Thyroid gland (tissue), 4 donors: ENCODE measurements around the gene CRHBP. TPM values are rescaled to one million over a fixed set of nuclear protein-coding genes. Genes with fewer than 3 reads are reported as not detected.
"Not testable (repeated sequence)": the region's sequence is repeated elsewhere in the genome, so short reads cannot be mapped to it uniquely, and the experiment has no call there.

ENCODE experiments used
- DNase-seq, 2 donors: peaks; one replicate each; pipeline ENCODE4 v3.0.0-alpha.2; 2019
- H3K27ac ChIP-seq, 3 donors: fragments of 200-600 bp; sonication (generic); 1 replicate in 2 of 3; 2 replicates in 1 of 3; pipeline ENCODE4 v1.5.1; 2016 to 2019; ENCODE audit warnings: mild to moderate bottlenecking in 1 of 3, moderate library complexity in 1 of 3
- H3K27me3 ChIP-seq: fragments of 200-600 bp; sonication (generic); one replicate; pipeline ENCODE4 v1.5.1; 2019
- H3K36me3 ChIP-seq, 2 donors: fragments of 200-600 bp; sonication (generic); one replicate each; pipeline ENCODE4 v1.5.1; 2016 to 2019
- H3K4me1 ChIP-seq, 2 donors: fragments of 200-600 bp; sonication (generic); one replicate each; pipeline ENCODE4 v1.5.1; 2017 to 2019
- H3K4me3 ChIP-seq, 3 donors: fragments of 200-600 bp; sonication (generic); replicated peaks in 1 of 3; 1 replicate in 2 of 3; 2 replicates in 1 of 3; pipeline ENCODE4 v1.5.1; 2016; ENCODE audit warnings: mild to moderate bottlenecking in 1 of 3
- H3K9me3 ChIP-seq: fragments of 200-600 bp; sonication (generic); one replicate; pipeline ENCODE4 v1.5.1; 2017
- POLR2A ChIP-seq, 2 donors: fragments of 450-650 bp; IDR thresholded peaks; one replicate each; pipeline ENCODE4 v1.6.1; 2017; ENCODE audit warnings: antibody characterized with exemption in 2 of 2, mild to moderate bottlenecking in 2 of 2, moderate library complexity in 1 of 2
- WGBS, 2 donors: methylation state at CpG; one replicate each; pipeline ENCODE4 v1.1.5; 2017; 5-methylcytosine and 5-hydroxymethylcytosine counted together
- intact Hi-C: fragments of 100-400 bp; cut with DNase I; formaldehyde crosslinking; loops from one replicate; pipeline ENCODE4 v1.15.1; 2023
- total RNA-seq, 4 donors: library from RNA; depleted of rRNA; stranded (reverse); fragments of >200 nt; gene quantifications; one replicate each; pipeline ENCODE4 v1.2.3, GENCODE V29; 2016
- TF ChIP-seq, protein P1 (sequence below), 6 experiments: fragments of 200-600 bp in 3 of 6; fragments of 450-650 bp in 3 of 6; sonication (generic) in 3 of 6; IDR thresholded peaks; one replicate each; pipeline ENCODE4 v1.5.1; 2016 to 2019; ENCODE audit warnings: antibody characterized with exemption in 6 of 6, mild to moderate bottlenecking in 2 of 6, inconsistent platforms in 1 of 6, moderate library complexity in 1 of 6

CRHBP gene
- total RNA-seq, 4 donors from 2014 or later, result 1.3 to 8.7 (median 4.1) TPM

DNA sequence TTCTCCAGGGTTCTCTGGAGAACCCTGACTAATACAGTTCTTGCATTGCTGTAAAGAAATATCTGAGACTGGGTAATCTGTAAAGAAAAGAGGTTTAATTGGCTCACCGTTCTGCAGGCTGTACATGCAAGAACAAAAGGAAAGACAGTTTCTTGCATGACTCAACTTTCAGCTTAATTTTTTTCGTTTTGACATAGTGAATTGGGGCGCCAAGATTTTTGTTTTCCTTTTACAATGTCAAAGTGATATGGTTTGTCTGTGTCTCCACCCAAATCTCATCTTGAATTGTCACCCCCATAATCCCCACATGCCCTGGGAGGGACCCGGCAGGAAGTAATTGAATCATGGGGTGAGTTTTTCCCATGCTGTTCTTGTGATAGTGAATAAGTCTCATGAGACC, 11.8 kb upstream of the CRHBP start:
- Histone ChIP-seq H3K4me3 (no peak overlapping the region), H3K4me1 (peaks cover 0 to 10% of the 10 kb centered on the region in 2 donors), H3K27ac (no peak overlapping the region), H3K9me3 (no peaks in the 10 kb centered on the region), H3K27me3 (no peaks in the 10 kb centered on the region), H3K36me3 (no peaks in the 10 kb centered on the region)
- TF ChIP-seq, protein P1, sequence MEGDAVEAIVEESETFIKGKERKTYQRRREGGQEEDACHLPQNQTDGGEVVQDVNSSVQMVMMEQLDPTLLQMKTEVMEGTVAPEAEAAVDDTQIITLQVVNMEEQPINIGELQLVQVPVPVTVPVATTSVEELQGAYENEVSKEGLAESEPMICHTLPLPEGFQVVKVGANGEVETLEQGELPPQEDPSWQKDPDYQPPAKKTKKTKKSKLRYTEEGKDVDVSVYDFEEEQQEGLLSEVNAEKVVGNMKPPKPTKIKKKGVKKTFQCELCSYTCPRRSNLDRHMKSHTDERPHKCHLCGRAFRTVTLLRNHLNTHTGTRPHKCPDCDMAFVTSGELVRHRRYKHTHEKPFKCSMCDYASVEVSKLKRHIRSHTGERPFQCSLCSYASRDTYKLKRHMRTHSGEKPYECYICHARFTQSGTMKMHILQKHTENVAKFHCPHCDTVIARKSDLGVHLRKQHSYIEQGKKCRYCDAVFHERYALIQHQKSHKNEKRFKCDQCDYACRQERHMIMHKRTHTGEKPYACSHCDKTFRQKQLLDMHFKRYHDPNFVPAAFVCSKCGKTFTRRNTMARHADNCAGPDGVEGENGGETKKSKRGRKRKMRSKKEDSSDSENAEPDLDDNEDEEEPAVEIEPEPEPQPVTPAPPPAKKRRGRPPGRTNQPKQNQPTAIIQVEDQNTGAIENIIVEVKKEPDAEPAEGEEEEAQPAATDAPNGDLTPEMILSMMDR (IDR thresholded peaks at IDR 0.05), result no peak
- TF ChIP-seq POLR2A (IDR thresholded peaks at IDR 0.05), result no peak
- intact Hi-C loops, result no loop called here
- WGBS, 2 donors, result 89 to 95% methylated on average over 4 of the region's 4 CpGs
- DNase-seq, result no peak

DNA sequence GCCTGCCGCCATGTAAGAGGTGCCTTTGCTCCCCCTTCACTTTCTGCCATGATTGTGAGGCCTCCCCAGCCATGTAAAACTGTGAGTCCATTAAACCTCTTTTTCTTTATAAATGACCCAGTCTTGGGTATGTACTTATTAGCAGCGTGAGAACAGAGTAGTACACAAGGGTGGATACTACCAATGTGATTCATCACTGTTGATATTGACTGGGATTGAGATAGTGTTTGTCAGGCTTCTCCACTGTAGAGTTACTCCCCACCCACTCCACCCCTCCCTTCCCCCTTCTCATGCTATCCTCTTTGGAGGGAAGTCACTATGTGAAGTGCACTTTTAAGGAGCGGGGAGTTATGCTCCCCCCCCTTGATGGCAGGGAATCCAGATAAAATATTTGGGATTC, 11.4 kb upstream of the CRHBP start:
- no peaks in the 10 kb centered on the region for H3K9me3 ChIP-seq
- H3K27ac ChIP-seq, result no peak overlapping the region
- peak; percentile 10 to 31 for DNase-seq
- peaks cover 0 to 10% of the 10 kb centered on the region in 2 donors for H3K4me1 ChIP-seq
- no peak overlapping the region for H3K4me3 ChIP-seq
- no peaks in the 10 kb centered on the region for H3K36me3 ChIP-seq
- TF ChIP-seq, protein P1 (IDR thresholded peaks at IDR 0.05), result no peak
- TF ChIP-seq POLR2A (IDR thresholded peaks at IDR 0.05), result no peak
- 85 to 89% methylated on average over 3 of the region's 3 CpGs for WGBS, 2 donors
- intact Hi-C loops, result no loop called here
- H3K27me3 ChIP-seq, result no peaks in the 10 kb centered on the region

DNA sequence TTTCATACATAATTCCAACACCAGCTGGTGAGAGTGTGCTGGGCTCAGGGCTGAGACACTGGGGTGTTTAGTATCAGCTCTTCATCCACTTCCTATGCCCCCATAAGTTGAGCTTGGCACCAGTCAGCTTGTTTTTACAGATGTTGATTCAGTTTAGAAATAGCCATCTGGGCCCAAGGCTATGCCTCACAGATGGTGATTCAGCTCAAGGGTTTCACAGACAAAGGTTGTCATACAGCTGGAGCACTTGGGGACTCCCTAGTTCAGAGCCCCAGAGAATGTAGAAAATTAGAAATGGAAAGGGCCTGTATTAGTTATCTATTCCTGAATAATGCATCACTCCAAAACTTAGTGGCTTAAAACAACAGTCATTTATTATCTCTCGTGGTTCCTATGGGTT, 10.3 kb upstream of the CRHBP start:
- no peak overlapping the region for H3K4me3 ChIP-seq
- H3K27me3 ChIP-seq, result no peaks in the 10 kb centered on the region
- intact Hi-C loops, result no loop called here
- no peak overlapping the region for H3K27ac ChIP-seq
- H3K9me3 ChIP-seq, result no peaks in the 10 kb centered on the region
- WGBS, 2 donors, result 78 to 83% methylated on average over 1 of the region's 1 CpG
- no peak for TF ChIP-seq POLR2A (IDR thresholded peaks at IDR 0.05)
- TF ChIP-seq, protein P1 (IDR thresholded peaks at IDR 0.05), result no peak
- H3K36me3 ChIP-seq, result no peaks in the 10 kb centered on the region
- DNase-seq, result no peak
- peaks cover 0 to 10% of the 10 kb centered on the region in 2 donors for H3K4me1 ChIP-seq

DNA sequence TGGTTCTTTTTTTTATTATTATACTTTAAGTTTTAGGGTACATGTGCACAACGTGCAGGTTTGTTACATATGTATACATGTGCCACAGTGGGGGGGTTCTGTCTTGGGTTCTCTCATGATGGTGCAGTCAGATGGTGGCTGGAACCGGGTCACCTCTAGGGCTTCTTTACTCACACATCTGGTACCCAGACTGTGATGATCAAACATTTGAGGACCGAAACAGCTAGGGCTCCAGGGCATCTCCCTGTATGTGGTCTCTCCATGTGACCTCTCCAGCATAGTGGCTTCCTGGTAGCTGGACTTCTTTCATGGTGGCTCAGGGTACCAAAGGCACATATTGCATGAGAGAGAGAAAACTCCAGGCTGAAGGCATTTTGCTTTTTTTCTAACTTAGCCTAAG, 9.8 kb upstream of the CRHBP start:
- H3K4me3 ChIP-seq, result no peak overlapping the region
- H3K36me3 ChIP-seq, result no peaks in the 10 kb centered on the region
- no peak overlapping the region for H3K27ac ChIP-seq
- no peak for TF ChIP-seq POLR2A (IDR thresholded peaks at IDR 0.05)
- TF ChIP-seq, protein P1 (IDR thresholded peaks at IDR 0.05), result no peak
- no peaks in the 10 kb centered on the region for H3K27me3 ChIP-seq
- intact Hi-C loops, result no loop called here
- 79 to 80% methylated on average over 3 of the region's 3 CpGs for WGBS, 2 donors
- H3K9me3 ChIP-seq, result no peaks in the 10 kb centered on the region
- peaks cover 0 to 10% of the 10 kb centered on the region in 2 donors for H3K4me1 ChIP-seq
- no peak for DNase-seq

DNA sequence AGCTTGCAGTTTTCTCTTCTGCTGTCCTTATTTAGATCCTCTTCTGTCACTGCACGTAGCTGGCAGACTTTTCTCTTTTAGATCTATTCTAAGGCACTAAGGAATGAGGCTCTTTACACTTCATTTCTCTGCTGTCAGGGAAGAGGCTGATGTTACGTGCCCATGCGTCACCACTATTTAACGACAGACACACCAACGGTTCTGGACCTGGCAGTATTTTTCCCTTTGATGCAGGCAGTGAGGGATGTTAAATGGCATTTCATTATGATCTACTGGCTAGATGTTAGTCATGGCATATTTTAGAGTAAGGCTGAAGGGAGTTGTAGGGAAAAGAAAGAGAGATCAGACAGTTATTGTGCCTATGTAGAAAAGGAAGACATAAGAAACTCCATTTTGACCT, 8.2 kb upstream of the CRHBP start:
- intact Hi-C loops, result no loop called here
- H3K36me3 ChIP-seq, result no peaks in the 10 kb centered on the region
- DNase-seq, result no peak
- no peak overlapping the region for H3K4me3 ChIP-seq
- peaks cover 0 to 10% of the 10 kb centered on the region in 2 donors for H3K4me1 ChIP-seq
- TF ChIP-seq, protein P1 (IDR thresholded peaks at IDR 0.05), result no peak
- TF ChIP-seq POLR2A (IDR thresholded peaks at IDR 0.05), result no peak
- WGBS, 2 donors, result 81 to 82% methylated on average over 5 of the region's 5 CpGs
- H3K9me3 ChIP-seq, result no peaks in the 10 kb centered on the region
- no peak overlapping the region for H3K27ac ChIP-seq
- H3K27me3 ChIP-seq, result no peaks in the 10 kb centered on the region

DNA sequence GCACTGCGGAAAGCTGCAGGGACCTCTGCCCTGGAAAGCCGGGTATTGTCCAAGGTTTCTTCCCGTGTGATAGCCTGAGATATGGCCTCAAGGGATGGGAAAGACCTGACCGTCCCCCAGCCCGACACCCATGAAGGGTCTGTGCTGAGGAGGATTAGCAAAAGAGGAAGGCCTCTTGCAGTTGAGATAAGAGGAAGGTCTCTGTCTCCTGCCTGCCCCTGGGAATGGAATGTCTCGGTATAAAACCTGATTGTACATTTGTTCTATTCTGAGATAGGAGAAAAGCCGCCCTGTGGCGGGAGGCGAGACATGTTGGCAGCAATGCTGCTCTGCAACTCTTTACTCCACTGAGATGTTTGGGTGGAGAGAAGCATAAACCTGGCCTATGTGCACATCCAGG, 7.6 kb upstream of the CRHBP start:
- DNase-seq, H3K9me3 ChIP-seq, H3K4me1 ChIP-seq, H3K27me3 ChIP-seq, H3K4me3 ChIP-seq, H3K36me3 ChIP-seq, intact Hi-C loops, H3K27ac ChIP-seq: not testable (repeated sequence)
- 92 to 95% methylated on average over 9 of the region's 9 CpGs for WGBS, 2 donors
